Astrocyte (in vitro differentiated cells and primary cell): Measurements from ENCODE around the gene PLA2G6.

Source experiments
- CTCF ChIP-seq: IDR thresholded peaks from 2 replicates; pipeline ENCODE4 v1.5.1; 2011; ENCODE audit warnings: low read depth, mild to moderate bottlenecking, inconsistent platforms, low read length, moderate library complexity; ENCODE audit not compliant: insufficient read depth
- EZH2 ChIP-seq: IDR thresholded peaks from 2 replicates; pipeline ENCODE4 v1.6.1; 2012; ENCODE audit warnings: mild to moderate bottlenecking, low read length, inconsistent platforms; ENCODE audit not compliant: insufficient read depth

- TF ChIP-seq CTCF: no peak
- no peak for TF ChIP-seq EZH2
Measured at GRCh38 chr22:38204784-38205183, 23.2 kb upstream of the PLA2G6 start.
